WI38 (cell line): Measurements from ENCODE around the gene MYO9A.
"Not testable (repeated sequence)": the region's sequence is repeated elsewhere in the genome, so short reads cannot be mapped to it uniquely, and the experiment has no call there.

Source experiments
- H3K4me3 ChIP-seq: 2 replicates; pipeline ENCODE4 v1.5.1; 2011; ENCODE audit warnings: low read depth, mild to moderate bottlenecking, control low read depth, low read length
- TF ChIP-seq, protein P1 (sequence below): IDR thresholded peaks from 2 replicates; pipeline ENCODE4 v1.5.1; 2012; ENCODE audit warnings: low read depth, mild to moderate bottlenecking, control low read depth, low read length

MYO9A gene

GRCh38 chr15:72034351-72034750 is 83.6 kb downstream of the MYO9A start:
- H3K4me3 ChIP-seq = no peak overlapping the region
- TF ChIP-seq, protein P1, sequence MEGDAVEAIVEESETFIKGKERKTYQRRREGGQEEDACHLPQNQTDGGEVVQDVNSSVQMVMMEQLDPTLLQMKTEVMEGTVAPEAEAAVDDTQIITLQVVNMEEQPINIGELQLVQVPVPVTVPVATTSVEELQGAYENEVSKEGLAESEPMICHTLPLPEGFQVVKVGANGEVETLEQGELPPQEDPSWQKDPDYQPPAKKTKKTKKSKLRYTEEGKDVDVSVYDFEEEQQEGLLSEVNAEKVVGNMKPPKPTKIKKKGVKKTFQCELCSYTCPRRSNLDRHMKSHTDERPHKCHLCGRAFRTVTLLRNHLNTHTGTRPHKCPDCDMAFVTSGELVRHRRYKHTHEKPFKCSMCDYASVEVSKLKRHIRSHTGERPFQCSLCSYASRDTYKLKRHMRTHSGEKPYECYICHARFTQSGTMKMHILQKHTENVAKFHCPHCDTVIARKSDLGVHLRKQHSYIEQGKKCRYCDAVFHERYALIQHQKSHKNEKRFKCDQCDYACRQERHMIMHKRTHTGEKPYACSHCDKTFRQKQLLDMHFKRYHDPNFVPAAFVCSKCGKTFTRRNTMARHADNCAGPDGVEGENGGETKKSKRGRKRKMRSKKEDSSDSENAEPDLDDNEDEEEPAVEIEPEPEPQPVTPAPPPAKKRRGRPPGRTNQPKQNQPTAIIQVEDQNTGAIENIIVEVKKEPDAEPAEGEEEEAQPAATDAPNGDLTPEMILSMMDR = no peak

GRCh38 chr15:72033711-72034110 is 84.2 kb downstream of the MYO9A start:
- no peak overlapping the region for H3K4me3 ChIP-seq
- TF ChIP-seq, protein P1 = no peak

GRCh38 chr15:72033285-72033684 is 84.7 kb downstream of the MYO9A start:
- no peak overlapping the region for H3K4me3 ChIP-seq
- TF ChIP-seq, protein P1 = no peak

- TF ChIP-seq, protein P1 = no peak
- H3K4me3 ChIP-seq = no peak overlapping the region
Observed at GRCh38 chr15:72021604-72022003, 96.3 kb downstream of the MYO9A start.

DNA sequence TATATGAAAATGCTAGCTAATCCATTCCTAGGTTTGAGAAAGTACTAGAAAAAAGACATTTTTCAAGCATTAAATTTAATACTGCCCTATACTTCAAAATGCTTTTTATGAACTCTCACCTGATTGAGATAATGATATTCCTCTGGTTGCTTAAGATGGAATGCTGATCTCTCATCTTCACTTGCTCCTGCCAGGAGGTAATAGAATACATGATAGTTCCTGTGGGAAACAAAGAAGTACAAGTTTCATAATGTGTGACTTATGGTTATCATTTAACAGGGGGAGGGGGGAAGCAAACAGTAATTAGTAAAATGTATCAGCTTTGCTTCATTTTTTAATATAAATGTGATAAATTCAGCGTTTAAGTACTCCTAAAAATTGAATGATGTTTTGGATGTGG is 97.2 kb downstream of the MYO9A start:
- TF ChIP-seq, protein P1 = no peak
- H3K4me3 ChIP-seq = no peak overlapping the region

- H3K4me3 ChIP-seq = not testable (repeated sequence)
Observed at GRCh38 chr15:72014555-72014954, 103.4 kb downstream of the MYO9A start.

- no peak overlapping the region for H3K4me3 ChIP-seq
- TF ChIP-seq, protein P1 = no peak
Observed at GRCh38 chr15:72013703-72014102, 104.2 kb downstream of the MYO9A start.

DNA sequence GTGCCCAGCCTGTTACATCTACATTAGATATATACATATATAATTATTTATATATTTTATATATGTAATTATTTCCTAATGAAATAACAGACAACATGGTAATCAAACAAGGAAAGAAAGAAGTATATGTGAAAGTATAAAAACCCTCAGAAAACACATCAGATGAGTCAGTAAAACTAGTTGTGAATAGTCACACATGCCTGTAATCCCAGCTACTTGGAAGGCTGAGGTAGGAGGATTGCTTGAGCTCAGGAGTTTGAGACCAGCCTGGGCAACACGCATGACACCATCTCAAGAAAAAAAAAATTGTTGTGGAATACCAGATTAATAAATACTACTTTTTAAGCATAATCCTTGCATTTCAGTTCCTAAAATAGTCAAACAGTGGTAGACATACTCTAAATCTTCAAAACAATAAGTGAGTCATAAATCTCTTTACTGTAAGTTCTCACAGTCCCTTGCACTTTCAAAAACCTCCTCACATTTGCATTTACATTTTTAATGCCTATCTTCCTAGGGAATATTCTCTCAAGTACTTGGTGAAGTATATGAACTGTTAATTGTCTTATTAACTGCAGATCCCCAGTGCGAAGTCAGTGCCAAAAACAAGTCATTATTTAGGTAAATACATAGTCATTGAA is 106.5 kb downstream of the MYO9A start:
- TF ChIP-seq, protein P1 = no peak
- no peak overlapping the region for H3K4me3 ChIP-seq
